Measurements from ENCODE around the gene RPL13.

The RPL13 gene

DNA sequence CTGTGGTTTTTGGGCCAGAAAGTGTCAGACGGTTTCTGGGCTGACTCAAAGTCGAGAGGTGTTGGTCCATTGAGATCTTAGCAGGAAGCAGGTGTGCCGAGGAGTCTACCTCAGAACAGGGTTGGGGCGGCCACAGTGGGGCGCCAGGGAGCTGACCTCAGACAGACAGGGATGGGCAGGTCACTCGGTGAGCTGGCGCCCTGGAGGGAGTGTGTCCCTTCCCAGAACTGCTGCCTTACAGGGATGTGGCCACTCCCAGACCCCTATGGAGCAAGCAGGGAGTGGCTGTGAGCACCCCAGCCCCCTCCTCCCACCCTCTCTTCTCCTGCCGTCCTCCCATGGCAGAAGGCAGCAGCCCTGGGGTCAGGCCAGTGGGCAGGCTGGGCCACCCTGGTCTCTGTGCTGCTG is 39.0 kb downstream of the RPL13 start:
- peak in 2 of 5 experiments; percentile 29 to 38 for DNase-seq

DNA sequence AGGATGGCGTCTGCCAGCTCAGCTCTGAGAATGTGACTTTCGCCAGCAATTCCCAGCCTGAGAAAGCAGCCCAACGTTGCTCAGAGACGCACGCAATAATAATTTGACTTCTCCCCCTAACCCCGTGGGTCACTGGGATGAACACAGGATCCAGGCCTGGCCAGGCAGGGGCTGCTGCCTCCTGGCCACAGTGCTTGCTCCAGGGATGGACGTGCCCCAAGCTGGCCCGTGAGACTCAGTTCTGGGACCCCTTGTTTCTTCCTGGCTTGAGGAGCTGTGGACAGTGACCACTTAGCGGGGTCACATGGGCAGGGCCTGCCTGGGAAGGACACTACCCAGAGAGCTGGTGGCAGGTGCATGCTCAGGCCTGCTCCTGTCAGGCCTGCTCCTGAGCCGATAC is 39.4 kb downstream of the RPL13 start:
- DNase-seq = no peak

DNA sequence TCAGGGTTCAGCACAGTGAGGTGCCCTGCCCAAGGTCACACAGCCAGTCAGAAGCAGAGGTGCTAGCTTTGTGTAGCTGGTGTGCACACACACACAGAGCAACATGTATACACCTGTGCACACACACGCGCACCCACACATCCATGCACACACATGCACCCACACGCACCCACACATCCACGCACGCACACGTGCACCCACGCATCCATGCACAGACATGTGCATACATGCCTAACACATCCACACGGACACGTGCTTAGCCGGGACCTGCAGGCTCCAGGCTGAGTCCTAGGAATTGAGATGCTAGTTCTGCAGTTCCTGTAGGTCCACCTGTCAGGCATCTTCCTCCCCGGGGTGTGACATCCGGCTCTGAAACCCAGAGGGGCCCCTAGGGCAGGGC is 39.9 kb downstream of the RPL13 start:
- DNase-seq = no peak

DNA sequence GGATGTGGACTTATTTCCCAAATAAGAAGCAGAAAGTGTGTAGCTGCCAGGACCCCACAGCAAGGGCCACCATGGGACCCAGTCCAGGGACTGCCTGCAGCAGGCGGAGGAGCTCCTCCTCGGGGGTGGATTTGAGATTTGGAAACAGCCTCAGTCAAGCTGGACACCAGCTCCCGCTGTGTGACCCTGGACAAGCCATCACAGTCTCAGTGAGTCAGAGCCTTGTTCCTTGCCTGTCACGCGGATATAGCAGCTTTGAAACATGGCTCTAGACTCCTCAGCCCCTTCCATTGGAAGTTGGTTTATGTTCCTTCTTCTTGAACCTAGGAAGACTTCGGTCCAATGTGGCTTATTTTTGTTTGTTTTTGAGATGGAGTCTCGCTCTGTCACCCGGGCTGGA is 40.5 kb downstream of the RPL13 start:
- DNase-seq = no peak

DNA sequence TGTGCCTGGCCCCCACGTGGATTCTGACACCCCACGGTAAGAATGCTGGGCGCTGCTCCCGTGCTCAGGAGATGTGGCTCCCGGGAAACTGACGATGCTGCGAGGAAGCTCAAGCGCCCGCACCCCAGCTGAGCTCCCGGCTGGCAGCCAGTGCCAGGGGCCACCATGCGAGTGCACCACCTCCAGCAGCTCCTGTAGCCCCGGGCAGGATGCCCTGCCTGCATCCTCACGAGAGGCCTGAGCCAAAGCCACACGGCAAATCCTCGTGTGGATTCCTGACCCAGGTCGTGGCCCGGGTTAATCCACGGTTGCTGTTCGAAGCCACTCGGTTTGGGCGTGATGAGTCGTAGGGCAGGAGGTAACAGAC is 41.4 kb downstream of the RPL13 start:
- no peak for DNase-seq

DNA sequence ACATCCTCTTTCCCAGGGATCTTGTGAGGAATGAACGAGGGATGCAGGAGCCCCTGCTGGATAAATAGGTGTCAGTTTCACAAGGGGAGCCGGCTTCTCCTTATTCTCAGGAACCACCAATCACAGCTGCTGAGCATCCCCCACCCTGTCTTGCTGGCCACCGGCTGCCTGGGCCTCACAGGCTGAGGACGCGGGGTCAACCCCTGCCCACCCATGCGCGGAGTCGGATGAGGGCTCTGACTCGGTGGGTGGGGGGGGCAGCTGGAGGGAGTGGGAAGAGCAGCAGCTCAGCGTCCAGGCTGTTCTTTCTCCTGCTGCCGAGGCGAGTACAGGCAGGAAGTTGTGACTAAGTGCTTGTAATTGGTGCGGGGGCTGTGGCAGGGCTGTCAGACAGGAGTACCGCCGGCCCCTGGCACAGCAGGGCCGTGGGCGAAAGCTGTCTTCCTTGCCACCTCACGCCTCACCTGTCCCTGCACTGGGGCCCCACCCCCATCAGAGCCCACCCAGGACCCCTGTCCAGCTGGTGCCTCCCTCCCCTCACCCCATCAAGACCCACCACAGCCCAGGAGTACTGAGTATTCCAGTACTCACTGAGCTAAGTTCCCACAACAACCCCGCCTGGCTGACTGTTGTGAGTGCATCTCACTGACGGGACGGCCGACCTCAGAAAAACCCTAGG is 41.9 kb downstream of the RPL13 start:
- peak in 3 of 5 experiments; percentile 50 to 58 (median 52) for DNase-seq

DNA sequence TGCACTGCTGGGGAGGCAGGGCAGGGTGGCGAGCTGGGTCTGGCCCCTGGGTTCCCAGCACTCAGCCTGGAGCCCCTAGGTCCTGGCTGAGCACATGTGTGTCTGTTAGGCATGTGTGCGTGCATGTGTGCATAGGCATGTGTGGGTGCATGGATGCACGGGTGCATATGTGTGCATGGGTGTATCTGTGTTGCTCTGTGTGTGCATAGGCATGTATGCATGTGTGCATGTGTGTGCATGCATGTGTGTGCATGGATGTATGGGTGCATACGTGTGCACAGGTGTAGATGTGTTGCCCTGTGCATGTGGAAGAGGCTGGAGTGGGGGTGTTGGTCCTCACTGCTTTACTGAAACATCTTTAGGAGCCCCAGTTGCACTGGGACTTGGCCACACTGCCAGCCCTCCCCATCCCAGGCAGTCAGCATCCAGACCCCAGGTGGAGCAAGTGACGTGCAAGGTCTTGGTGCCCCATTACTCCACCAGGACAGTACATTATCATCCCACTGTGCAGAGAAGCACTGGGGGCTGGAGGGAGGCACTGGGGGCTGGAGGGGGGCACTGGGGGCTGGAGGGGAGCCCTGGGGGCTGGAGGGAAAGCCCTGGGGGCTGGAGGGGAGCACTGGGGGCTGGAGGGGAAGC is 42.6 kb downstream of the RPL13 start:
- no peak for DNase-seq

DNA sequence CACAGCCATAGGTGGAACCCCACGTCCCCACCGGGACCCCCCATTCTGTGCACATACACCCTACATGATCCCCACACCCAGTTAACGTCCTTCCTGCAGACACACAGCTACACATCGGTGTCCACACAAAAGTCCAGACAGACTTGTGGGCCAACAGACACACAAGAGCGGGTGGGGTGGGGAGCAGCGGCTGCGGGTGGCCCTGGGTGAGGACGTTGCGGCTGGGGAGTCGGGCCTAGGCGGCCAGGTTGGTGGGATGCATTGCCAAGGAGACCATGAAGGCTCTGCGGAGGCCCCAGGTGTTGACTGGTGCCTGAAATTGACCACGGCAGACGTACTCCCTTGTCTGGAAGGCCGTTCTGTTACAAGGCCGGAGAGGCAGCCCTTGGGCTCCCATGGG is 44.3 kb downstream of the RPL13 start:
- no peak for DNase-seq

DNA sequence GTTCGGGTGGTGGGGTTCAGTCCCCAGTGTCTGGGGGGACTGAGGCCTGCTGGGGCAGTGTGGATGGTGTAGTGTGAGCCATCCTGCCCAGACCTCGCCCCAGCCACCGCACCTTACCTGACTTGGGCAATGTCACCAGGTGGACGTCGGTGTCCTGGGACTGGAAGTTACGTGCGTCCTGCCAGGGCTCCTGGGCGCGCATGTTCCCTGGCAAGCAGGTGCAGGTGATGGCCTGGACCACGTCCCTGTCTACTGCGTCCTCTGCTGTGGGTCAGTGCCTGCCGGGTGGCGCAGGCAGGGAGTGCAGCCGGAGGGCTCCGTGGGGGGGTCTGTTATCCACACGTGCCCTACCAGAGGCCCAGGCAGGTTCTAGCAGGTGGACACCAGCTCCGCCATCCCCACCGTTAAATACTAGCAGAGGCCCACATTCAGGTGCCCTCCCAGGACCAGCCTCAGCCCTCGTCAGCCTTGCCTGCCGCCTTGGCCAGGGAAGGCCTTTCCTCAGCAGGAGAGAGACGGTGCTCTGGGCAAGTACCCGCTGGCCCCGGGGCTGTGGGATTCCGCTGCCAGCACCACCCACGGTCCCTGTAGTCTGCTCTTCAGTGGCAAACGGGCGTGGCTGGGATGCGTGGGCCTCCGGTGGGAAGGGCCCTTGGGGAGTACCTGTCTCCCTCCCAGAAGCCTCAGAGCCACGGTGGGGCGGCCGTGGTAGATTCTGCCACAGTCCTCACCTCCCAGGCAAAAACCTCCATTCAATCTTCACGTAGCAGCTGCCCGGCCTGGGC is 44.9 kb downstream of the RPL13 start:
- no peak for DNase-seq

DNA sequence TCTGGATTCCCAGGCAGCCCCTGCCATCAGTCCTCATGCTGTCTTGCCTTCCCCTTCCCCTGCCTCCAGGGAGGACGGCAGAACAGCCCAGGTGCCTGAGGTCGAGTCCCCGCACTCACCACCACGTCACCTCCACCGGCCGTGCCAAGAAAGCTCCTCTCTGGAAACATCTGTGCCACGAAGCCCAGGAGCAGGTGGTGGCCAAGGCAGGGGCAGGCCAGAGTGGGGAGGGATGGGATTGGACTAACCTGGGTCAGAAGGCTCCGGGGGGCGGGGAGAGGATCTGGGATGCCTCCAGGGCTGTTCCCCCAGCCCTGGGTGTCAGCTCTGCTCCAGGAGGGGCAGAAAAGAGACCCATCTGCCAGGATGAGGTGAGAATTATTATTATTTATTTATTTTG is 45.5 kb downstream of the RPL13 start:
- no peak for DNase-seq

DNA sequence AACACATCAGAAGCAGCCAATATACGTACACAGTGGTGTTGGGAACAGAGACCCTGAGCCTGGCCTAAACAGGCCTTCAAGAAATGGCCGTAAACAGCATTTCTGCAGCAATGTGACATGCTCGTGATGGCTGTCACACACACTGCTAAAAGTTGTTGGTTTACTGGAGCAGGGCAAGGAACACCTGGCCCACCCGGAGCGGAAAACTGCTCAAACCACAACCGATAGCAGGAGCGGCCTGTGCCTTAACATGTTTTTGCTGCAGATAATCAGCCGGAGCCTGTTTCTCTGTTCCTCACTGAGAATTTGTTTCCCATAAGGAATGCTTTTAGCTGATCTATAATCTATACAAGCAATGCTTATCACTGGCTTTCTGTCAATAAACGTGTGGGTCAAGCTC is 47.0 kb downstream of the RPL13 start:
- no peak for DNase-seq

DNA sequence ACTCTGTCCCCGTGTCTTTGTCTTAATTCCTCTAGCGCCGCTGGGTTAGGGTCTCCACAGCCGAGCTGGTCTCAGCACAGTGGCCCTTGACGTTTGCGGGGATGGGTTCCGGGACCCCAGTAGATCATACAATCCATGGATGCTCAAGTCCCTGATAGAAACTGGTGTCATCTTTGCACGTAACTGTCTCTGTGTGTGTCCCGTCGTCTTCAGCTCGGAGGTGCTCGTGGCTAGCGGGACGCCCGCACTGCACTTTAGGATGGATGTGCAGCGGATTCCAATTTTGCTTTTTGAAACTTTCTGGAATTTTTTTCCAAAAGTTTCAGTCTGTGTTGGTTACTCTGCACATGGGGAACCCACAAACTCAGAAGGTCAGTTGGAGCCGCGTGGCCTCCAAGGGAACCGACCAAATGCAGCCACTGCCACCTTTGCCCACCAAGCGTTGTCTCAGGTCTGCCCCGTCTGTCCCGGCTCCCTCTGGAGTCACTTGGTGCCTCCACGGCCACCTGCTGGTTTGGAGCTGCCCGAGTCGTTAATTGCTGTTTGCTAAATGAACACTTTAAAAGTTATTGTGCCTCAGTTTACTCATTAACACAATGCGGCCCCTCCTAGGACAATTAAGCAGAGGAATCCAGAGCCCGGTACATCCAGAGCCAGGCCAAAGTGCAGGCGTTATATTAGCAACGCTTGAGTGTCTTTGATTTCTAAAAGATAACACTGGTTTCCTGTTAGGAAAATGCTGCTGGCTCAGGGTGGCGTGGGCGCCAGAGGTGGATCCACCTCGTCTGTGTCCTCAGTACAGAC is 47.7 kb downstream of the RPL13 start:
- no peak for DNase-seq

DNA sequence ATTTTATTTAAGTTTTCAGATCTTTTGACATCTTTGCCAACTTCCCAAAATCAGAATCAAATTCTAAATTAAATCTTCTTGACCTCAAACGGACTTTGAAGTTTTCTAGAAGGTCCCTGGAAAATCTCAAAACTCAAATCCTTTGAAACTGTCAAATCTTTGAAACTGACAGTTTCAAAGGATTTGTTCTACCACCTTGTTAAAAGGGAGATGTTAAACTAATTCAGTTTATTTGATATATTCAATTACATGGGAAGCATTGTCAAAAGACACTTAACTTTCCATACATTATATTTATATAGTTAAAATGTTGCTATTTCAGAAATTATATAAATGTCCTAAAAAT is 49.6 kb downstream of the RPL13 start:
- no peak for DNase-seq

DNA sequence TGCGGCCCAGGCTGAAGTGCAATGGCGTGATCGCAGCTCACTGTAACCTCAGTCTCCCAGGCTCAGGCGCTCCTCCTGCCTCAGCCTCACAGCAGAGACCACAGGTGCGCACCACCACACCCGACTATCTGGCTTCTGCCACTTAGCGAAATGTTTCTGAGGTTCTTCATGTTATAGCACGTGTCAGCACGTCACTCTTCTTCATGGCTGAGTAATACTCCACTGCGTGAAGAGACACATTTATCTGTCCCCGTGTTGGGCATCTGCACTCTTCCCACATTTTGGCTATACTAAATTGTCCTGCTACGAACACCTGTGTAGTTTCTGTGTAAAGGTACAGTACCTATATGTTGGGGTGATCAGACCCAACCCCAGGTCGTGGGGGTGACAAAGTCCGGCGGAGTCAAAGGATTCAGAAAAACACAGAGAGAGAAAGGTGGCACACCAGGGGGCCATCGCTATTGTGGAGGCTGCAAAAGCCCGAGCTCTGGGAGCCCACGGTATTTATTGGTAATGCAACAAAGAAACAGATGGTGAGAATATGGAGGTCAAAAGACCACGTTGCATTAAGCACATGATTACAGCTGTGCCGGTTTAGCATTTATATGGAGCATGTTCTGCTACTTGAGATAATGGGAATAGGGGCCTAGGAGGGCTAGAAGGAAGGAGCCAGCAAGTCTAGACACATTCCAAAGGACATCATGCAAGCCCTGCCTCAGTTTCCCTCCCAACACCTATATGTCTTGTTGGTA is 52.1 kb downstream of the RPL13 start:
- no peak for DNase-seq

DNA sequence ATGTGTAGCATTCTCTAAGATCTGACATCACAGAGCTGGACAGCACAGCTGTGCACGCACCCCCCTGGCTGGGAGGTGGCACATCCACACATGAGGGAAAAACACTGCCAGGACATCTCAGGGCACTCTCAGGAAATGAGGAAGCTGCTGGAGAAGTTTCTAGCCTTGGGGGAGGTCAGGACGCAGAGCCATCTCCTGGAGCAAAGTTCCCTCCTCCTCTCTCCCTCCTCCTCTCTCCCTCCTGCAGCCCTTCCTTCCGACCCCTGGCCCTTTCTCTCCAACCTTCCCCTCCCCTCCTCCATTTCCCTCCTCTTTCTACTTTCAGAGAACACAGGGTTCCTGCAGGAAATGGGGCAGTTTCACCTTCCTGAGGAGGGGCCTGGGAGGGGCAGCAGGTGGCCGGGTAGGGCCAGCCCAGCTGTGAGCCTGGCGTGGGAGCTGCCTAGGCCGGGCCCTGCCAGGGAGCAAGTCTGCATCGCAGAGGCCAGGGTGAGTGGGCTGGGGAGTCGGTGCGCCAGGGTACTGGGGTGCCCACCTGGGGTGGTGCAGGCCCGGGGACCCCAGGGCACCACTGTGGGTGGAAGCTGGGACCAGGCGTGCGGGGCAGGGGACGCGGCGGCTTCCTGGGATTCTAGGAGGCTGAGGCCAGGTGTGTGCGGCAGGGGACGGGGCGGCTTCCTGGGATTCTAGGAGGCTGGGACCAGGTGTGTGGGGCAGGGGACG is 52.9 kb downstream of the RPL13 start, which contains the start of gene DPEP1:
Gene DPEP1 (plus strand): TSS at position 412 of the 723 bp plus-strand sequence. CDS start 16,769 bp downstream, outside the sequence.
- no peak for DNase-seq

DNA sequence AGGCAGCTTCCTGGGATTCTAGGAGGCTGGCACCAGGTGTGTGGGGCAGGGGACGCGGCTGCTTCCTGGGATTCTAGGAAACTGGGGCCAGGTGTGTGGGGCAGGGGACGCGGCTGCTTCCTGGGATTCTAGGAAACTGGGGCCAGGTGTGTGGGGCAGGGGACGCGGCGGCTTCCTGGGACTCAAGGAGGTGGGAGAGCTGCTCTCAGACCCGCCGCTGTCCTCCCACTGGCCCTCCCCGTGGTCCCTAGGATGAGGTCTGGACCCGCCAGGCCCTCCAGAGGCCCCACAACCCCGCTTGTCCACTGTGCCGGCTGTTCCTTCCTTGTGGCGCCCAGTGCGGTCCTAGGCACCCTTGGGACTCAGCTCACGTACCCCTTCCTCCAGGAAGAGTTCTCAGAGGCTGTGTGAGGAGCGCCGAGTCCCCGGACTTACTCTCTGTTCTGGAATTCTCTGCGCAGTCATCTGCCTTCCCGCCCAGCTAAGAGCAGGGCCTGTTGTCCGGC is 53.5 kb downstream of the RPL13 start:
- no peak for DNase-seq
